ENCODE results near the gene MDM4. TPM values are rescaled to one million over a fixed set of nuclear protein-coding genes. Genes with fewer than 3 reads are reported as not detected.
A peak's percentile ranks its signal among the peaks of the same experiment; 100 is the strongest.

Gene MDM4
- total RNA-seq, 2 donors from 2014 or later: 65.5 to 161 TPM

DNA sequence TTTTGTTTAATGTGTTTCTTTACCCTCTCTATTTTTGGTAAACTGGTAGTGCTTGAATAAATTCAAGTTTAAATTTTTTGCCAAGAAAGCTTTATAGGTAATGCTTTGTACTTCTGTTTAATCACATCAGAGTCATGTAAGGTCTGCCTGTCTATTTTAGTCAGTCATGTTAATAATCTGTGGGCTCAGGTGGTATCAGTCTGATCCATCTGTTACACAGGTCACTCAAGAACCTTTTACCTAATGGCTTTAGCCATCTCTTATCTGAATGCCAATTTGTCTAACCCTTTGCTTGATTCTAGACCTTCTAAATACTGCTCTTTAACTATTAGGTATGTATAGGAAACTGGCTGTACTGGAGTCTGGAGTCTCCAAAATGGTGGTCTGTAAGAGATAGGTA is 16.6 kb downstream of the MDM4 start:
- DNase-seq: no peak
- H3K4me3 ChIP-seq (ENCODE audit: low read length): no peak overlapping the region
- no peak overlapping the region for H3K9ac ChIP-seq (ENCODE audit: extremely low read depth, low read length, poor library complexity, severe bottlenecking)
- peaks cover 94% of the 10 kb centered on the region for H3K36me3 ChIP-seq (ENCODE audit: control insufficient read depth, insufficient read depth, low read length)
- Mint-ChIP-seq H3K27me3 (ENCODE audit: insufficient read depth) (no peaks in the 10 kb centered on the region), H3K9me3 (no peaks in the 10 kb centered on the region), H3K27ac (no peak overlapping the region), H3K36me3 (ENCODE audit: low read depth) (peaks cover 67% of the 10 kb centered on the region), H3K4me3 (no peak overlapping the region), H3K4me1 (no peaks in the 10 kb centered on the region)
- no peaks in the 10 kb centered on the region for H3K27me3 ChIP-seq (ENCODE audit: control insufficient read depth, insufficient read depth, low read length, poor library complexity, severe bottlenecking)
- TF ChIP-seq, protein P1, sequence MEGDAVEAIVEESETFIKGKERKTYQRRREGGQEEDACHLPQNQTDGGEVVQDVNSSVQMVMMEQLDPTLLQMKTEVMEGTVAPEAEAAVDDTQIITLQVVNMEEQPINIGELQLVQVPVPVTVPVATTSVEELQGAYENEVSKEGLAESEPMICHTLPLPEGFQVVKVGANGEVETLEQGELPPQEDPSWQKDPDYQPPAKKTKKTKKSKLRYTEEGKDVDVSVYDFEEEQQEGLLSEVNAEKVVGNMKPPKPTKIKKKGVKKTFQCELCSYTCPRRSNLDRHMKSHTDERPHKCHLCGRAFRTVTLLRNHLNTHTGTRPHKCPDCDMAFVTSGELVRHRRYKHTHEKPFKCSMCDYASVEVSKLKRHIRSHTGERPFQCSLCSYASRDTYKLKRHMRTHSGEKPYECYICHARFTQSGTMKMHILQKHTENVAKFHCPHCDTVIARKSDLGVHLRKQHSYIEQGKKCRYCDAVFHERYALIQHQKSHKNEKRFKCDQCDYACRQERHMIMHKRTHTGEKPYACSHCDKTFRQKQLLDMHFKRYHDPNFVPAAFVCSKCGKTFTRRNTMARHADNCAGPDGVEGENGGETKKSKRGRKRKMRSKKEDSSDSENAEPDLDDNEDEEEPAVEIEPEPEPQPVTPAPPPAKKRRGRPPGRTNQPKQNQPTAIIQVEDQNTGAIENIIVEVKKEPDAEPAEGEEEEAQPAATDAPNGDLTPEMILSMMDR (conservative IDR thresholded peaks at IDR 0.05): no peak
- H3K4me1 ChIP-seq (ENCODE audit: control insufficient read depth, insufficient read depth, low read length): no peaks in the 10 kb centered on the region
- no peaks in the 10 kb centered on the region for H3K9me3 ChIP-seq (ENCODE audit: control insufficient read depth, low read length)
- no peak overlapping the region for H3K27ac ChIP-seq (ENCODE audit: low read depth, low read length)

DNA sequence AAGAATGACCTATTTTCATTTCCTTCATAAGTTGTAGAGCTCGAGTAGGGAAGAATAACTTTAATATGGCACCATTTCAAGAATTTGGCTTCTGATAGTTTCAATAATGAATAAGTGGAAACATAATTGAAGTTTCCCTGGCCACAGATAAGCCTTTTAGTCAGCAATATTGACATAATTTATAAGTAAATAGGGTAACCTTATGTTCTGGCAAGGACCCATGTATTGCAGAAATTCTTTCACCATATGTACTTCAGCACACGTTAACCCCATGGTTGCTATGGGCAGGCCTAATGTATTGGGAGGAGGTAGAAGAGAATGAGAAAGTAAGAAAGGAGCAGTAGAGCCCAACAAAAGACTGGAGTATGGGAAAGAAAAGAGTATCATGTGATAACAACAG is 25.4 kb downstream of the MDM4 start:
- H3K9me3 ChIP-seq (ENCODE audit: control insufficient read depth, low read length): no peaks in the 10 kb centered on the region
- H3K27ac Mint-ChIP-seq: no peak overlapping the region

DNA sequence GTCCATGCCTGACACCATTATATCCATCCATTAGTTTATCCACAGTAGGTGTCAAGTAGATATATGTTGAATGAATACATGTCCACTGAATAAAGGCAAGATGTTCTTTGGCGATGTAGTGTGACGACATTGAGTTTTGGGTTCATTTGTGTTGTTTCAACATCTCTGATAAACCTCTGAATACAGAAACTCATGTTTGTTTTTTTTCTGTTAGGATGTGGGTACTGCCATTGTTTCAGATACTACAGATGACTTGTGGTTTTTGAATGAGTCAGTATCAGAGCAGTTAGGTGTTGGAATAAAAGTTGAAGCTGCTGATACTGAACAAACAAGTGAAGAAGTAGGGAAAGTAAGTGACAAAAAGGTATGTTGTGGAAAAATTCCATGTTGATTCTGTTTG is 28.1 kb downstream of the MDM4 start:
- H3K36me3 ChIP-seq (ENCODE audit: control insufficient read depth, insufficient read depth, low read length): peaks cover 93% of the 10 kb centered on the region
- H3K4me3 ChIP-seq (ENCODE audit: low read length): no peak overlapping the region
- H3K36me3 Mint-ChIP-seq (ENCODE audit: low read depth): peaks cover 78% of the 10 kb centered on the region
- no peaks in the 10 kb centered on the region for H3K4me1 ChIP-seq (ENCODE audit: control insufficient read depth, insufficient read depth, low read length)
- no peak overlapping the region for H3K4me3 Mint-ChIP-seq
- H3K27ac ChIP-seq (ENCODE audit: low read depth, low read length): no peak overlapping the region
- TF ChIP-seq, protein P1 (conservative IDR thresholded peaks at IDR 0.05): no peak
- no peak for DNase-seq
- H3K27me3 ChIP-seq (ENCODE audit: control insufficient read depth, insufficient read depth, low read length, poor library complexity, severe bottlenecking): no peaks in the 10 kb centered on the region
- H3K9ac ChIP-seq (ENCODE audit: extremely low read depth, low read length, poor library complexity, severe bottlenecking): no peak overlapping the region
- H3K9me3 Mint-ChIP-seq: no peaks in the 10 kb centered on the region
- H3K4me1 Mint-ChIP-seq: peaks cover 21% of the 10 kb centered on the region
- H3K27me3 Mint-ChIP-seq (ENCODE audit: insufficient read depth): no peaks in the 10 kb centered on the region
- H3K27ac Mint-ChIP-seq: peak overlapping the region; percentile 29
- no peaks in the 10 kb centered on the region for H3K9me3 ChIP-seq (ENCODE audit: control insufficient read depth, low read length)
- 98% methylated on average over 2 of the region's 2 CpGs; no CpG with 5 or more reads in 1 of the 2 experiments for WGBS, 2 experiments (ENCODE audit: insufficient coverage in 1 of 2, insufficient read length in 1 of 2)

More for the DNA sequence above, 25.4 kb downstream of the MDM4 start:
- no peak for DNase-seq
- Histone ChIP-seq H3K27ac (ENCODE audit: low read depth, low read length) (no peak overlapping the region), H3K36me3 (ENCODE audit: control insufficient read depth, insufficient read depth, low read length) (peaks cover 90% of the 10 kb centered on the region), H3K27me3 (ENCODE audit: control insufficient read depth, insufficient read depth, low read length, poor library complexity, severe bottlenecking) (no peaks in the 10 kb centered on the region), H3K4me3 (ENCODE audit: low read length) (no peak overlapping the region), H3K9ac (ENCODE audit: extremely low read depth, low read length, poor library complexity, severe bottlenecking) (no peak overlapping the region), H3K4me1 (ENCODE audit: control insufficient read depth, insufficient read depth, low read length) (no peaks in the 10 kb centered on the region)
- Mint-ChIP-seq H3K27me3 (ENCODE audit: insufficient read depth) (no peaks in the 10 kb centered on the region), H3K4me3 (no peak overlapping the region), H3K9me3 (no peaks in the 10 kb centered on the region), H3K4me1 (peaks cover 21% of the 10 kb centered on the region), H3K36me3 (ENCODE audit: low read depth) (peaks cover 76% of the 10 kb centered on the region)
- WGBS, 2 experiments (ENCODE audit: insufficient coverage in 1 of 2, insufficient read length in 1 of 2): 83 to 91% methylated on average over 1 to 2 of the region's 2 CpGs
- TF ChIP-seq, protein P1 (conservative IDR thresholded peaks at IDR 0.05): no peak
